GM12891 (cell line): ENCODE measurements around the gene IL18BP.

ENCODE experiments used
- PAX5 ChIP-seq: IDR thresholded peaks from 2 replicates; pipeline ENCODE4 v1.6.1; 2011; ENCODE audit warnings: low read length, moderate library complexity, mild to moderate bottlenecking; ENCODE audit not compliant: insufficient read depth, severe bottlenecking
- POLR2A ChIP-seq: IDR thresholded peaks from 2 replicates; pipeline ENCODE4 v1.6.1; 2011; ENCODE audit warnings: low read depth, low read length, control low read depth
- POLR2AphosphoS5 ChIP-seq: IDR thresholded peaks from 2 replicates; pipeline ENCODE4 v1.6.1; 2011; ENCODE audit warnings: low read depth, low read length, control low read depth
- POU2F2 ChIP-seq: IDR thresholded peaks from 2 replicates; pipeline ENCODE4 v1.6.1; 2011; ENCODE audit warnings: low read depth, mild to moderate bottlenecking, control low read depth, low read length, moderate library complexity
- SPI1 ChIP-seq: IDR thresholded peaks from 2 replicates; pipeline ENCODE4 v1.6.1; 2011; ENCODE audit warnings: low read depth, low read length, control low read depth
- TAF1 ChIP-seq: IDR thresholded peaks from 2 replicates; pipeline ENCODE4 v1.6.1; 2011; ENCODE audit warnings: low read depth, low read length, control low read depth

- no peak for TF ChIP-seq POU2F2
- TF ChIP-seq POLR2A = no peak
- no peak for TF ChIP-seq TAF1
- TF ChIP-seq POLR2AphosphoS5 = no peak
- no peak for TF ChIP-seq PAX5
- TF ChIP-seq SPI1 = no peak
Observed at GRCh38 chr11:71979094-71979493, 19.6 kb upstream of the IL18BP start.
